IMR-90 (cell line): Measurements from ENCODE around the gene WDR5. TPM values are rescaled to one million over a fixed set of nuclear protein-coding genes. Genes with fewer than 3 reads are reported as not detected.

ENCODE experiments used
- ATAC-seq: fragments of 200-7000 bp; cut with Tn5 transposase; 2 replicates; pipeline ENCODE4 v1.9.1; 2020; ENCODE audit warnings: low read depth, mild to moderate bottlenecking, moderate library complexity
- BruUV-seq: library from RNA; stranded (reverse); fragments of 400-500 nt; replicated peaks from 2 replicates; lab custom pipeline; 2021; lab: Mats Ljungman, UMichigan
- CTCF ChIA-PET: fragments of 300-600 bp; formaldehyde crosslinking; extraction: SDS; loops from one replicate; lab custom pipeline; 2021; ENCODE audit warnings: antibody characterized with exemption; lab: Yijun Ruan, JAX
- POLR2A ChIA-PET: fragments of 300-600 bp; sonication (Branson Sonifier 250); formaldehyde crosslinking; loops from one replicate; lab custom pipeline; 2022; ENCODE audit warnings: antibody characterized with exemption; ENCODE audit not compliant: unreplicated experiment; lab: Charles Lee
- DNase-seq: peaks from one replicate; pipeline ENCODE4 v3.0.0; 2013
- H2AFZ ChIP-seq: replicated peaks from 2 replicates; pipeline ENCODE3; 2013; ENCODE audit warnings: low read length, mild to moderate bottlenecking; ENCODE audit not compliant: poor library complexity
- H2AK5ac ChIP-seq: 2 replicates; pipeline ENCODE4 v1.6.1; 2013; ENCODE audit warnings: low read depth, low read length, inconsistent platforms
- H2AK9ac ChIP-seq: replicated peaks from 2 replicates; pipeline ENCODE3; 2013; ENCODE audit warnings: mild to moderate bottlenecking, low read depth, low read length, moderate library complexity; ENCODE audit not compliant: poor library complexity
- H2BK120ac ChIP-seq: 2 replicates; pipeline ENCODE4 v1.6.1; 2013; ENCODE audit warnings: low read depth, low read length, inconsistent platforms
- H2BK15ac ChIP-seq: 3 replicates; pipeline ENCODE4 v1.6.1; 2013; ENCODE audit warnings: low read depth, low read length, inconsistent platforms
- H2BK20ac ChIP-seq: 2 replicates; pipeline ENCODE4 v1.6.1; 2013; ENCODE audit warnings: low read depth, mild to moderate bottlenecking, inconsistent platforms, low read length, moderate library complexity
- H2BK5ac ChIP-seq: 2 replicates; pipeline ENCODE4 v1.6.1; 2013; ENCODE audit warnings: mild to moderate bottlenecking, low read depth, low read length, inconsistent platforms; ENCODE audit not compliant: poor library complexity, severe bottlenecking
- H3K14ac ChIP-seq: replicated peaks from 2 replicates; pipeline ENCODE4 v1.6.1; 2013; ENCODE audit warnings: low read depth, low read length, inconsistent platforms
- H3K18ac ChIP-seq: 2 replicates; pipeline ENCODE4 v1.6.1; 2013; ENCODE audit warnings: low read depth, low read length, control low read depth
- H3K23ac ChIP-seq: 2 replicates; pipeline ENCODE4 v1.6.1; 2013; ENCODE audit warnings: low read depth, low read length, inconsistent platforms
- H3K27ac ChIP-seq: 2 replicates; pipeline ENCODE4 v1.5.1; 2013; ENCODE audit warnings: mild to moderate bottlenecking, control low read depth, low read length; ENCODE audit not compliant: insufficient read depth
- H3K27me3 ChIP-seq: 2 replicates; pipeline ENCODE4 v1.6.1; 2013; ENCODE audit warnings: low read length; ENCODE audit not compliant: control insufficient read depth, insufficient read depth
- H3K36me3 ChIP-seq: 2 replicates; pipeline ENCODE4 v1.6.1; 2013; ENCODE audit warnings: low read length, mixed read lengths; ENCODE audit not compliant: control insufficient read depth, insufficient read depth
- H3K4ac ChIP-seq: 2 replicates; pipeline ENCODE4 v1.6.1; 2013; ENCODE audit warnings: low read depth, low read length, inconsistent platforms
- H3K4me1 ChIP-seq: 2 replicates; pipeline ENCODE4 v1.6.1; 2013; ENCODE audit warnings: low read length, mixed read lengths; ENCODE audit not compliant: control insufficient read depth, insufficient read depth
- H3K4me2 ChIP-seq: 2 replicates; pipeline ENCODE4 v1.6.1; 2013; ENCODE audit warnings: low read depth, mild to moderate bottlenecking, control low read depth, low read length, moderate library complexity
- H3K4me3 ChIP-seq: 2 replicates; pipeline ENCODE4 v1.5.1; 2013; ENCODE audit warnings: low read depth, mild to moderate bottlenecking, control low read depth, low read length, moderate library complexity; ENCODE audit not compliant: insufficient read depth
- H3K56ac ChIP-seq: 2 replicates; pipeline ENCODE4 v1.6.1; 2013; ENCODE audit warnings: low read length, inconsistent platforms; ENCODE audit not compliant: insufficient read depth; ENCODE audit errors: extremely low read depth
- H3K79me1 ChIP-seq, 2 experiments: 2 replicates each; pipeline ENCODE4 v1.6.1; 2013; ENCODE audit warnings: low read length in 2 of 2, inconsistent platforms in 1 of 2, low read depth in 1 of 2
- H3K9ac ChIP-seq: 2 replicates; pipeline ENCODE4 v1.6.1; 2013; ENCODE audit warnings: low read depth, low read length, control low read depth
- H3K9me1 ChIP-seq: 2 replicates; pipeline ENCODE4 v1.6.1; 2013; ENCODE audit warnings: low read length, inconsistent platforms; ENCODE audit not compliant: insufficient read depth
- H3K9me3 ChIP-seq: 2 replicates; pipeline ENCODE4 v1.6.1; 2013; ENCODE audit warnings: low read length; ENCODE audit not compliant: control insufficient read depth, insufficient read depth
- H4K20me1 ChIP-seq: 2 replicates; pipeline ENCODE4 v1.6.1; 2013; ENCODE audit warnings: low read length, inconsistent platforms; ENCODE audit not compliant: insufficient read depth
- H4K5ac ChIP-seq: 2 replicates; pipeline ENCODE4 v1.6.1; 2013; ENCODE audit warnings: mild to moderate bottlenecking, low read depth, low read length, control low read depth
- H4K8ac ChIP-seq, 2 experiments: 2 replicates each; pipeline ENCODE4 v1.6.1; 2013; ENCODE audit warnings: low read depth in 2 of 2, low read length in 2 of 2, control low read depth in 1 of 2, inconsistent platforms in 1 of 2
- H4K91ac ChIP-seq: 2 replicates; pipeline ENCODE4 v1.6.1; 2013; ENCODE audit warnings: low read depth, low read length, inconsistent platforms; ENCODE audit not compliant: insufficient read depth
- BHLHE40 ChIP-seq: fragments of 150-350 bp; IDR thresholded peaks from 2 replicates; pipeline ENCODE4 v1.6.1; 2016; ENCODE audit warnings: mild to moderate bottlenecking, low read depth, low read length
- CEBPB ChIP-seq: IDR thresholded peaks from 2 replicates; pipeline ENCODE4 v1.6.1; 2012; ENCODE audit warnings: low read depth, low read length, improper control_type of control experiment
- FOS ChIP-seq: fragments of 150-350 bp; IDR thresholded peaks from 2 replicates; pipeline ENCODE4 v1.6.1; 2016; ENCODE audit warnings: low read depth, low read length
- MAFK ChIP-seq: IDR thresholded peaks from 2 replicates; pipeline ENCODE4 v1.6.1; 2012; ENCODE audit warnings: low read depth, low read length, improper control_type of control experiment
- MAZ ChIP-seq: IDR thresholded peaks from 2 replicates; pipeline ENCODE4 v1.6.1; 2012; ENCODE audit warnings: low read depth, mild to moderate bottlenecking, low read length, improper control_type of control experiment, moderate library complexity, borderline replicate concordance
- MXI1 ChIP-seq: IDR thresholded peaks from 2 replicates; pipeline ENCODE4 v1.6.1; 2012; ENCODE audit warnings: low read depth, mild to moderate bottlenecking, low read length, moderate library complexity, borderline replicate concordance
- NFE2L2 ChIP-seq: fragments of 150-350 bp; IDR thresholded peaks from 2 replicates; pipeline ENCODE4 v1.6.1; 2016; ENCODE audit warnings: low read depth, mild to moderate bottlenecking, low read length
- RAD21 ChIP-seq: IDR thresholded peaks from 2 replicates; pipeline ENCODE4 v1.6.1; 2012; ENCODE audit warnings: low read length, improper control_type of control experiment
- RFX5 ChIP-seq: IDR thresholded peaks from 2 replicates; pipeline ENCODE4 v1.8.0; 2012; ENCODE audit warnings: low read depth, mild to moderate bottlenecking, low read length, moderate library complexity
- SMC3 ChIP-seq: fragments of 150-350 bp; IDR thresholded peaks from 2 replicates; pipeline ENCODE4 v1.6.1; 2016; ENCODE audit warnings: low read depth, mild to moderate bottlenecking, antibody characterized with exemption, low read length, moderate library complexity
- WGBS, 2 experiments: methylation state at CpG; one replicate each; pipeline versions ENCODE4 v1.1.5 to v1.1.7; 2013; ENCODE audit warnings: missing lambda C conversion rate in 2 of 2; ENCODE audit not compliant: insufficient read length in 1 of 2; ENCODE audit errors: extremely low coverage in 2 of 2; 5-methylcytosine and 5-hydroxymethylcytosine counted together
- dilution Hi-C: fragments of 300-500 bp; cut with HindIII; formaldehyde crosslinking; loops from one replicate; pipeline ENCODE4 v1.14.3; 2018; ENCODE audit warnings: low sequenced_read_pairs; ENCODE audit not compliant: unreplicated experiment
- in situ Hi-C: fragments of 300-500 bp; cut with MboI; formaldehyde crosslinking; loops from 3 replicates; pipeline ENCODE4 v1.14.3; 2019; ENCODE audit warnings: low sequenced_read_pairs, inconsistent platforms, mixed read lengths
- intact Hi-C: fragments of 100-400 bp; cut with micrococcal nuclease; formaldehyde crosslinking; loops from 2 replicates; pipeline ENCODE4 v1.10.0; 2022
- polyA plus RNA-seq, 3 experiments: library from polyadenylated mRNA; depleted of rRNA; stranded (reverse); fragments of >200 nt; gene quantifications; 2 replicates each; pipeline ENCODE4 v1.2.3, GENCODE V29; 2012; ENCODE audit warnings: low replicate concordance in 1 of 3
- total RNA-seq: library from RNA; depleted of rRNA; stranded (reverse); fragments of >200 nt; gene quantifications from 2 replicates; pipeline ENCODE4 v1.2.3, GENCODE V29; 2012
- TF ChIP-seq, protein P1 (sequence below): fragments of 150-350 bp; IDR thresholded peaks from 2 replicates; pipeline ENCODE4 v1.6.1; 2017; ENCODE audit warnings: mild to moderate bottlenecking, antibody characterized with exemption, low read length, low read depth
- TF ChIP-seq, protein P2 (sequence below): fragments of 150-350 bp; IDR thresholded peaks from 2 replicates; pipeline ENCODE4 v1.6.1; 2016; ENCODE audit warnings: low read depth, mild to moderate bottlenecking, low read length, moderate library complexity, borderline replicate concordance
- TF ChIP-seq, protein P3 (sequence below): conservative IDR thresholded peaks from 2 replicates; pipeline ENCODE4 v1.5.1; 2012; ENCODE audit warnings: mild to moderate bottlenecking, low read depth, low read length, improper control_type of control experiment

The WDR5 gene
- total and polyA plus RNA-seq, 2 of the 4 experiments (the other 2 are of a cell fraction), result 18.3 to 26.6 TPM

DNA sequence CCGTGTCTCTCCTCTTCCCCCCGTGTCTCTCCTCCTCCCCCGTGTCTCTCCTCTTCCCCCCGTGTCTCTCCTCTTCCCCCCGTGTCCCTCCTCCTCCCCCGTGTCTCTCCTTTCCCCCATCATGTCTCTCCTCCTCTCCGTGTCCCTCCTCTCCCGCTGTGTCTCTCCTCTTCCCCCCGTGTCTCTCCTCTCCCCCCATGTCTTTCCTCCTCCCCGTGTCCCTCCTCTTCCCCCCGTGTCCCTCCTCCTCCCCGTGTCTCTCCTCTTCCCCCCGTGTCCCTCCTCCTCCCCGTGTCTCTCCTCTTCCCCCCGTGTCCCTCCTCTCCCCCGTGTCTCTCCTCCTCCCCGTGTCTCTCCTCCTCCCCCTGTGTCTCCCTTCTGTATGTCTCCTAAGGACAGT lies 41.3 kb downstream of the WDR5 start:
- intact Hi-C loops (no loop called here), in situ Hi-C loops (no loop called here), dilution Hi-C loops (no loop called here)
- Histone ChIP-seq H3K23ac (no peak overlapping the region), H3K4me3 (no peak overlapping the region), H3K27me3 (peaks cover 44% of the 10 kb centered on the region), H3K18ac (no peak overlapping the region), H3K4me1 (peaks cover 8% of the 10 kb centered on the region), H2AK5ac (no peak overlapping the region; the same call in 1 of the 2 replicates), H3K9me3 (no peaks in the 10 kb centered on the region), H3K4me2 (no peak overlapping the region), H2BK20ac (no peak overlapping the region), H4K5ac (no peak overlapping the region), H2BK15ac (no peak overlapping the region), H4K8ac (no peak overlapping the region), H3K14ac (no peak overlapping the region), H3K36me3 (no peaks in the 10 kb centered on the region), H3K27ac (no peak overlapping the region), H3K9ac (no peak overlapping the region), H2BK5ac (no peak overlapping the region), H2AK9ac (no peak overlapping the region), H3K4ac (no peak overlapping the region), H3K79me1 (no peaks in the 10 kb centered on the region), H4K91ac (no peak overlapping the region), H2BK120ac (no peak overlapping the region), H3K9me1 (peaks cover under 1% of the 10 kb centered on the region; the same call in 1 of the 2 replicates), H3K56ac (no peak overlapping the region), H2AFZ (no peak overlapping the region), H4K20me1 (no peaks in the 10 kb centered on the region)
- ATAC-seq (no peak), DNase-seq (no peak)
- ChIA-PET CTCF (interaction anchor here (1.0 kb wide), 1 partner anchor 9 kb away, joined by 3 read pairs; no protein-coding TSS in a partner anchor), POLR2A (no interaction called here)
- TF ChIP-seq CEBPB (no peak), FOS (no peak), MAFK (no peak), RFX5 (no peak), RAD21 (no peak), MXI1 (no peak), BHLHE40 (no peak), MAZ (no peak), SMC3 (no peak), NFE2L2 (no peak)
- TF ChIP-seq, protein P1, sequence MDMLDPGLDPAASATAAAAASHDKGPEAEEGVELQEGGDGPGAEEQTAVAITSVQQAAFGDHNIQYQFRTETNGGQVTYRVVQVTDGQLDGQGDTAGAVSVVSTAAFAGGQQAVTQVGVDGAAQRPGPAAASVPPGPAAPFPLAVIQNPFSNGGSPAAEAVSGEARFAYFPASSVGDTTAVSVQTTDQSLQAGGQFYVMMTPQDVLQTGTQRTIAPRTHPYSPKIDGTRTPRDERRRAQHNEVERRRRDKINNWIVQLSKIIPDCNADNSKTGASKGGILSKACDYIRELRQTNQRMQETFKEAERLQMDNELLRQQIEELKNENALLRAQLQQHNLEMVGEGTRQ, result no peak
- TF ChIP-seq, protein P2, sequence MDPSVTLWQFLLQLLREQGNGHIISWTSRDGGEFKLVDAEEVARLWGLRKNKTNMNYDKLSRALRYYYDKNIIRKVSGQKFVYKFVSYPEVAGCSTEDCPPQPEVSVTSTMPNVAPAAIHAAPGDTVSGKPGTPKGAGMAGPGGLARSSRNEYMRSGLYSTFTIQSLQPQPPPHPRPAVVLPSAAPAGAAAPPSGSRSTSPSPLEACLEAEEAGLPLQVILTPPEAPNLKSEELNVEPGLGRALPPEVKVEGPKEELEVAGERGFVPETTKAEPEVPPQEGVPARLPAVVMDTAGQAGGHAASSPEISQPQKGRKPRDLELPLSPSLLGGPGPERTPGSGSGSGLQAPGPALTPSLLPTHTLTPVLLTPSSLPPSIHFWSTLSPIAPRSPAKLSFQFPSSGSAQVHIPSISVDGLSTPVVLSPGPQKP, result no peak
- TF ChIP-seq, protein P3, sequence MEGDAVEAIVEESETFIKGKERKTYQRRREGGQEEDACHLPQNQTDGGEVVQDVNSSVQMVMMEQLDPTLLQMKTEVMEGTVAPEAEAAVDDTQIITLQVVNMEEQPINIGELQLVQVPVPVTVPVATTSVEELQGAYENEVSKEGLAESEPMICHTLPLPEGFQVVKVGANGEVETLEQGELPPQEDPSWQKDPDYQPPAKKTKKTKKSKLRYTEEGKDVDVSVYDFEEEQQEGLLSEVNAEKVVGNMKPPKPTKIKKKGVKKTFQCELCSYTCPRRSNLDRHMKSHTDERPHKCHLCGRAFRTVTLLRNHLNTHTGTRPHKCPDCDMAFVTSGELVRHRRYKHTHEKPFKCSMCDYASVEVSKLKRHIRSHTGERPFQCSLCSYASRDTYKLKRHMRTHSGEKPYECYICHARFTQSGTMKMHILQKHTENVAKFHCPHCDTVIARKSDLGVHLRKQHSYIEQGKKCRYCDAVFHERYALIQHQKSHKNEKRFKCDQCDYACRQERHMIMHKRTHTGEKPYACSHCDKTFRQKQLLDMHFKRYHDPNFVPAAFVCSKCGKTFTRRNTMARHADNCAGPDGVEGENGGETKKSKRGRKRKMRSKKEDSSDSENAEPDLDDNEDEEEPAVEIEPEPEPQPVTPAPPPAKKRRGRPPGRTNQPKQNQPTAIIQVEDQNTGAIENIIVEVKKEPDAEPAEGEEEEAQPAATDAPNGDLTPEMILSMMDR, result no peak
- no TSS peak for BruUV-seq
- 100% methylated on average over 1 of the region's 17 CpGs; no CpG with 5 or more reads in 1 of the 2 experiments for WGBS, 2 experiments
